Parathyroid adenoma (tissue), 2 donors: ENCODE results near the gene TNK2.

ENCODE experiments used
- H2AFZ ChIP-seq: fragments of 300-600 bp; sonication (generic); one replicate; pipeline ENCODE4 v1.7.0; 2017; ENCODE audit warnings: antibody characterized with exemption, mild to moderate bottlenecking
- H3K27ac ChIP-seq: fragments of 300-600 bp; sonication (generic); one replicate; pipeline ENCODE4 v1.7.0; 2017
- H3K27me3 ChIP-seq: fragments of 300-600 bp; sonication (generic); one replicate; pipeline ENCODE4 v1.7.0; 2017; ENCODE audit warnings: low read length; ENCODE audit not compliant: control insufficient read depth, insufficient read depth
- H3K36me3 ChIP-seq: fragments of 300-600 bp; sonication (generic); one replicate; pipeline ENCODE4 v1.7.0; 2017; ENCODE audit warnings: low read length; ENCODE audit not compliant: control insufficient read depth, insufficient read depth
- H3K4me1 ChIP-seq: fragments of 300-600 bp; sonication (generic); one replicate; pipeline ENCODE4 v1.7.0; 2017; ENCODE audit warnings: control low read depth
- H3K4me2 ChIP-seq: fragments of 300-600 bp; sonication (generic); one replicate; pipeline ENCODE4 v1.7.0; 2017; ENCODE audit warnings: low read length
- H3K4me3 ChIP-seq: fragments of 300-600 bp; sonication (generic); one replicate; pipeline ENCODE4 v1.7.0; 2017; ENCODE audit warnings: low read depth, low read length
- H3K79me2 ChIP-seq: fragments of 300-600 bp; sonication (generic); one replicate; pipeline ENCODE4 v1.7.0; 2017; ENCODE audit warnings: control low read depth
- H3K9ac ChIP-seq: fragments of 300-600 bp; sonication (generic); one replicate; pipeline ENCODE4 v1.7.0; 2017; ENCODE audit warnings: mild to moderate bottlenecking
- H3K9me3 ChIP-seq: fragments of 300-600 bp; sonication (generic); one replicate; pipeline ENCODE4 v1.7.0; 2017; ENCODE audit warnings: low read length; ENCODE audit not compliant: control insufficient read depth
- TF ChIP-seq, protein P1 (sequence below): fragments of 300-600 bp; sonication (generic); IDR thresholded peaks from one replicate; pipeline ENCODE4 v1.7.0; 2017; ENCODE audit warnings: antibody characterized with exemption, mild to moderate bottlenecking
- donor health status: primary hyperparathyroidism.

Gene TNK2

DNA sequence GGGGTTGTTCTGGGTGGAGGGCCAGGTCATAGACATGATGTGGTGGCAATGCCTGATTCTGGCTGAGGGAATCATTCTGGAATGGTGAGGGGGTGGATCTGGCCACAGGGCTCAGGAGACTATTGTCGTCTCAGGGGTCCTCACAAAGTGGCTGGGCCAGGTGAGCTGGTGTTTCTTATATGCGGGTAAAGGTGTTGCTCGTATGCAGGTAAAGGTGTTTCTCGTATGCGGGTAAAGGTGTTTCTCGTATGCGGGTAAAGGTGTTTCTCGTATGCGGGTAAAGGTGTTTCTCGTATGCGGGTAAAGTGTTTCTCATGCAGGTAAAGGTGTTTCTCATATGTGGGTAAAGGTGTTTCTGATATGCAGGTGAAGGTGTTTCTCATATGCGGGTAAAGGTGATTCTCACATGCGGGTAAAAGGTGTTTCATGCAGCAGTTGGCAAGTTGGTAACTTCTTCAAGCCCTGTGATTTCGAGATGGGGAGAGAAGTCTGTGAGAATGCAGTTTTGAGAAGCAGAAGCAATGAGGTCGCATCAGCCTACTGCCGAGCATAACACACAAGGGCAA is 86.1 kb downstream of the TNK2 start:
- peaks cover 5% of the 10 kb centered on the region for H3K4me1 ChIP-seq
- H3K79me2 ChIP-seq, result no peaks in the 10 kb centered on the region
- H3K4me2 ChIP-seq, result no peak overlapping the region
- H2AFZ ChIP-seq, result no peak overlapping the region
- no peak overlapping the region for H3K9ac ChIP-seq
- H3K27me3 ChIP-seq, result peaks cover 3% of the 10 kb centered on the region
- H3K36me3 ChIP-seq, result no peaks in the 10 kb centered on the region
- TF ChIP-seq, protein P1, sequence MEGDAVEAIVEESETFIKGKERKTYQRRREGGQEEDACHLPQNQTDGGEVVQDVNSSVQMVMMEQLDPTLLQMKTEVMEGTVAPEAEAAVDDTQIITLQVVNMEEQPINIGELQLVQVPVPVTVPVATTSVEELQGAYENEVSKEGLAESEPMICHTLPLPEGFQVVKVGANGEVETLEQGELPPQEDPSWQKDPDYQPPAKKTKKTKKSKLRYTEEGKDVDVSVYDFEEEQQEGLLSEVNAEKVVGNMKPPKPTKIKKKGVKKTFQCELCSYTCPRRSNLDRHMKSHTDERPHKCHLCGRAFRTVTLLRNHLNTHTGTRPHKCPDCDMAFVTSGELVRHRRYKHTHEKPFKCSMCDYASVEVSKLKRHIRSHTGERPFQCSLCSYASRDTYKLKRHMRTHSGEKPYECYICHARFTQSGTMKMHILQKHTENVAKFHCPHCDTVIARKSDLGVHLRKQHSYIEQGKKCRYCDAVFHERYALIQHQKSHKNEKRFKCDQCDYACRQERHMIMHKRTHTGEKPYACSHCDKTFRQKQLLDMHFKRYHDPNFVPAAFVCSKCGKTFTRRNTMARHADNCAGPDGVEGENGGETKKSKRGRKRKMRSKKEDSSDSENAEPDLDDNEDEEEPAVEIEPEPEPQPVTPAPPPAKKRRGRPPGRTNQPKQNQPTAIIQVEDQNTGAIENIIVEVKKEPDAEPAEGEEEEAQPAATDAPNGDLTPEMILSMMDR, result no peak
- no peak overlapping the region for H3K27ac ChIP-seq
- H3K9me3 ChIP-seq, result no peaks in the 10 kb centered on the region
- no peak overlapping the region for H3K4me3 ChIP-seq

DNA sequence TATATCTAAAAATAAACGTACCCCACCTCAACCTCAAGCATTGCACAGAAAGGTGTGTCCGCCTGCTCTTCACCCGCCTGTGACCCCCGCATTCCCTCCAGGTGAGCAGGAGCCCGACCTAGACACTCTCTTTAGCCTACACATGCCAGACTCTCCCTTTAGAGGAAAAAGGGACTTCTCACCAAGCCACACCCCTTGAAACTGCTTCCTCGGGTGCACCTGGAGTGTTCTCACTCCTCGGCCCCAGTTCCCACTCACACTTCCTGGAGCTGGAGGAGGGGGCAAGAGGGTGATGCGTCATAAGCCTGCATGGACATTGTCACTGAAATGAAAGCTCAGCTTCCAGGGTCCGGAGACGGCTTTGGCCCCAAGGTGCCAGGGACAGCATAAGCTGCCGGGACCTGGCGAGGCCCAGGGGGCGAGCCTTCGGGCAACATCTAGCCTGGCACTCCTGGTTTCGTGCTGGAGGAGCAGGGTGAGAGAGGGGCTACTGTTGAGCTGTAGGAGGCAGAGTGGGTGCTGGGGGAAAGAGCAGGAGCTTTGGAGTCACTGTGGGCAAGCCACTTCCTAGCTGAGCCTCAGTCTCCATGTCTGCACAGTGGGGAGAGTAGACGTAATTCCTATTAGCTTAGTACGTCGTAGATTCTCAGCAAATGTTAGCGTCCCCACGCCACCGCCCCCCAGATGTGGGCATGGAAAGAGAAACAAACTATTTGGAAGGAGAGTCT is 86.8 kb downstream of the TNK2 start:
- H2AFZ ChIP-seq, result no peak overlapping the region
- H3K27me3 ChIP-seq, result peaks cover 3% of the 10 kb centered on the region
- no peaks in the 10 kb centered on the region for H3K36me3 ChIP-seq
- H3K79me2 ChIP-seq, result no peaks in the 10 kb centered on the region
- H3K27ac ChIP-seq, result no peak overlapping the region
- no peak overlapping the region for H3K4me2 ChIP-seq
- no peak overlapping the region for H3K9ac ChIP-seq
- no peak overlapping the region for H3K4me3 ChIP-seq
- H3K9me3 ChIP-seq, result no peaks in the 10 kb centered on the region
- peaks cover 5% of the 10 kb centered on the region for H3K4me1 ChIP-seq
- TF ChIP-seq, protein P1, result no peak

DNA sequence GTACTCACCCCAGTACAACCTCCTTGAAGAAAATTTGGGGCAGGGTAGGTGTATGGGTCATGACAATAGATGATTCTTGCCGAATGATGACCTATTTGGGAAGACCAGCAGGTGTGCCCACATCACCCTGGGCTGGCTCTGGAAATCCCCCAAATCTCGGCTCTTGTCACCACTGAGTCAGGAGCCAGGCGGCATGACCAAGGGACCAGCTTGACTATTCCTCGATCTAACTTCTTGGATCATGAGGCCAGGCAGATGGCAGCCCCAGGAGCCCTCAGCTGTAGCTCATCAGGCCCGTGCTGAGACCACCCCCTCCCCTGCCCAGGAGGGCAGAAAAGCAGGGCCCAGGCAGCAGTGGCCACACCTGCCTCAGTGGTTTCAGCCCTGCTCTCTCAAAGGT is 87.5 kb downstream of the TNK2 start:
- H3K79me2 ChIP-seq, result no peaks in the 10 kb centered on the region
- no peak overlapping the region for H3K4me2 ChIP-seq
- no peak overlapping the region for H3K9ac ChIP-seq
- H3K9me3 ChIP-seq, result no peaks in the 10 kb centered on the region
- peaks cover 5% of the 10 kb centered on the region for H3K4me1 ChIP-seq
- TF ChIP-seq, protein P1, result no peak
- no peak overlapping the region for H2AFZ ChIP-seq
- no peaks in the 10 kb centered on the region for H3K36me3 ChIP-seq
- peaks cover 3% of the 10 kb centered on the region for H3K27me3 ChIP-seq
- H3K4me3 ChIP-seq, result no peak overlapping the region
- no peak overlapping the region for H3K27ac ChIP-seq

DNA sequence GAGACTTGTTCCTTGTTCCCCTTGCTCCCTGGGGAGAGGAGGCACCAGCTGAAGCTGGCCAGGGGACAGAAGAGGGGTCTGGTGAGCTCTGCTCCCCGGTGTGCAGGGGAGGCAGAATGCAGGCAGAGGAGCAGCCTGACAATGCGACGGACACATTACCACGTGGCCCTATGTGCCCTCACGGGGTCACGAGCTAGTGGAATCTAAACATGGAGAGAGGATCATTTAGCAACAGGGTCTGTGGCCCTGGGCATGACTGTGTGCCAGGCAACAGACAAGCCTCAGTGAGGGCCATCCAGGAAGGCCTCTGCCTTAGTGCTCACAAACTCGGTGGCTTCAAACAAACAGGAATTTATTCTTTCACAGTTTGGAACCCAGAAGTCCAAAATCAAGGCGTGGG is 88.2 kb downstream of the TNK2 start:
- Histone ChIP-seq H3K9ac (no peak overlapping the region), H3K36me3 (no peaks in the 10 kb centered on the region), H3K4me1 (peaks cover 5% of the 10 kb centered on the region), H3K27ac (no peak overlapping the region), H3K9me3 (no peaks in the 10 kb centered on the region), H2AFZ (no peak overlapping the region), H3K27me3 (peaks cover 3% of the 10 kb centered on the region), H3K79me2 (no peaks in the 10 kb centered on the region), H3K4me3 (no peak overlapping the region), H3K4me2 (no peak overlapping the region)
- TF ChIP-seq, protein P1, result no peak

DNA sequence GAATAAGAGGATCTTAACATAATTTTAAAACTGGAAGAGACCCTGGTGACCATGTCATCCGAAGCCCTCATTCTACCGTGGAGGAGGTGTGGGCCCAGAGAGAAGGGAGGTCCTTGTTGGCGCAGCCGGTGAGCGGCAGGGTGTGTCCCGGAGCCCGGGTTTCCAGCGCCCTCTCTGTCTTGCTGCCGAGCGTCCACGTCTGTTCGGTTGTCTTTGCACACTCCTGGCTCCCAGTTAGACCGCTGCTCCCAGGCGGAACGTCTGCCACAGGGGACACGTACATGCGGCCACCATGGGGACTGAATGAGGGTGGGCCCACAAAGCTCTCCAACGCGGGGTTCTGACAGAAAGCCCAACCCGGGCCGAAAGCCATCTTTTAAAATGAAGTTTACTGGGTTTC is 90.0 kb downstream of the TNK2 start:
- H3K36me3 ChIP-seq, result no peaks in the 10 kb centered on the region
- no peak overlapping the region for H3K9ac ChIP-seq
- no peak overlapping the region for H3K4me2 ChIP-seq
- no peaks in the 10 kb centered on the region for H3K79me2 ChIP-seq
- TF ChIP-seq, protein P1, result no peak
- no peaks in the 10 kb centered on the region for H3K4me1 ChIP-seq
- no peak overlapping the region for H3K4me3 ChIP-seq
- no peak overlapping the region for H2AFZ ChIP-seq
- no peaks in the 10 kb centered on the region for H3K9me3 ChIP-seq
- H3K27me3 ChIP-seq, result no peaks in the 10 kb centered on the region
- no peak overlapping the region for H3K27ac ChIP-seq
